Effector CD8-positive, alpha-beta T cell (primary cell): ENCODE results near the gene ZNF76.

Experiments
- DNase-seq: peaks from one replicate; lab custom pipeline; 2025; lab: John Stamatoyannopoulos, UW

Gene ZNF76

DNA sequence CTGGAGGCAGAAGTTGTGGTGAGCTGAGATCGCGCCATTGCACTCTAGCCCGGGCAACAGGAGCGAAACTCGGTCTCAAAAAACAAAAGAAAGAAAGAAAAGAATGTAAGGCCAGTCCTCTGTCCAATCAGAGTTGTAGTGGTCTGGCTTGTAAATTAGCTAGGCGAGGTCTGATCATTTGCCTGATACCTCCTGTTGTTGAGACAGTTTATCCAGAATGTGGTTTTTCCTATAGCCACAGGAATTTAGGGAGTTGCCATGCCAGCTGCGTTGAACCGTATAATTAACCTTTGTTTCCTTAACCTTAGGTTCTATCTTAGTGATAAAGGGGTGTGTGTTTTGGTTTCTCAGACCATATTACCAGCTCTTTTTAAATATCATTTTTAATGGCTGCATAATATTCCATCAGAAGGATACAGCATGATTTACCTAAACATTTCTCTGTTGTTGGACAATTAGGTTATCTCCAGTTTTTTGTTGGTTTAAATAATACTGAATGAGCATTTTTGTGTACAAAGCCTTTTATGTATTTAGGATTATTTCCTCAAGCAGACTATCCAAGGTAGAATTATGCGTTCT lies 71.1 kb downstream of the ZNF76 start:
- DNase-seq, result no peak

DNA sequence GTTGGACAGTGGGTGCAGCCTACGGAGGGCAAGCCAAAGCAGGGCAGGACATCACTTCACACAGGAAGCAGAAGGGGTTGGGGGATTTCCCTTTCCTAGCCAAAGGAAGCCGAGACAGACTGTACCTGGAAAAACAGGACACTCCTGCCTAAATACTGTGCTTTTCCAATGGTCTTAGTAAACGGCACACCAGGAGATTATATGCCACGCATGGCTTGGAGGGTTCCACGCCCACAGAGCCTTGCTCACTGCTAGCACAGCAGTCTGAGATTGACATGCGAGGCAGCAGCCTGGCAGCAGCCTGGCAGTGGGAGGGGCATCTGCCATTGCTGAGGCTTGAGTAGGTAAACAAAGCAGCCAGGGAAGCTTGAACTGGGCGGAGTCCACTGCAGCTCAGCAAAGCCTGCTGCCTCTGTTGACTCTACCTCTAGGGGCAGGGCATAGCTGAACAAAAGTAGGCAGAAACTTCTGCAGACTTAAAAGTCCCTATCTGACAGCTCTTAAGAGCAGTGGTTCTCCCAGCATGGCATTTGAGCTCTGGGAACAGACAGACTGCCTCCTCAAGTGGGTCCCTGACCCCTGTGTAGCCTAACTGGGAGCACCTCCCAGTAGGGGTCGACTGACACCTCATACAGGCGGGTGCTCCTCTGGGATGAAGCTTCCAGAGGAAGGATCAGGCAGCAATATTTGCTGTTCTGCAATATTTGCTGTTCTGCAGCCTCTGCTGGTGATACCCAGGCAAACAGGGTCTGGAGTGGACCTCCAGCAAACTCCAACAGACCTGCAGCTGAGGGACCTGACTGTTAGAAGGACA lies 72.7 kb downstream of the ZNF76 start:
- DNase-seq, result peak; percentile 51

DNA sequence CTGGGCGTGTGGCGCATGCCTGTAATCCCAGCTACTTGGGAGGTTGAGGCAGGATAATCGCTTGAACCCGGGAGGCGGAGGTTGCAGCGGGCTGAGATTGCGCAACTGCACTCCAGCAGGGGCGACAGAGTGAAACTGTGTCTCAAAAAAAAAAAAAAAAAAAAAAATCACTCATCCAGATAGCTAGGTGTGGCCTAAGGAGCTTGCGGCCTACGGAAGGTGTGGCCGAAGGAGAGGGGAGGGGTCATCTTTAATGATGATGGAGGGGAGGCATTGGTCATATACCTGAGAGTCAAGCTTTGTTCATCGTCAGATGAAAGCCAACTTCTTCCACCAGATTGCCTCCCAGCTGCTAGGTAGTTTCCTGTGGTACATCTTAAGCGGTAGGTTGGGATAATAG lies 82.0 kb downstream of the ZNF76 start:
- no peak for DNase-seq

DNA sequence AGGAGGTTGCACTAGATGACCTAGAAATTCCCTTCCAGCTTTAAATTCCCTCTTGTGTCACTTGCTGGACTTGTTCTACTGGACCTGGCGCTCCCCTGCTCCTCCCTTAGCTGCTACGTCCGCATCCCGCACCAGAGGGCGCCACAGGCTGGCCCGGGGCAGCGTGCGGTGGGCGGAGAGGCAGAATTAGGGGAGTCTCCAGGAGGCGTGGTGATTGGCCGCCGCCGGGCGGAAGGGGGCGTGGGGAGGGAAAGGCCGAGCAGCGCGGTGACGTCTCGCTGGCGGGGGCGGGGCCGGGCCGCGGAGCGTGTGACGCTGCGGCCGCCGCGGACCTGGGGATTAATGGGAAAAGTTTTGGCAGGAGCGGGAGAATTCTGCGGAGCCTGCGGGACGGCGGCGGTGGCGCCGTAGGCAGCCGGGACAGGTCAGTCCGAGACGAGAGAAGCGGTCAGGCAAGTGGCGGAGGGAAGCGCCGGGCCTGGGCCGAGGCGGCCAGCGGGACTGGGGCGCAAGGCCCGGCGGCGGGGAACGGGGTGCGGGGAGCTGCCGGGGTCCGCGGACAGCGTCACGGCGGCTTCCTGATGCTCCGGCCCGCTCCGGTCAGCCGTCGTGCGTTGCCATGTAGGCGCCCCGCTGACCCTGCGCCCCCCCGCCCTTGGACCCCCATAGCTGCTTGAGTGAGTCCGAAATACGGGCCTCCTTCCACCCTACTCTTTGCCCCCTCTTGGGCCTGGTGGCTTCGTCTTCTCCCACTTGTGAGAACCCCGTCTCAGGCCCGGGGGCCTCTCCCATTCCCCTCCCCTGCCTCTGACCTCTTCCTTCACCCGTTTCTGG lies 82.9 kb downstream of the ZNF76 start, which contains the start of gene PPARD:
Gene PPARD (plus strand): TSS at position 301 of the 834 bp plus-strand sequence. CDS start 68,530 bp downstream, outside the sequence.
- peak; percentile 96 for DNase-seq

DNA sequence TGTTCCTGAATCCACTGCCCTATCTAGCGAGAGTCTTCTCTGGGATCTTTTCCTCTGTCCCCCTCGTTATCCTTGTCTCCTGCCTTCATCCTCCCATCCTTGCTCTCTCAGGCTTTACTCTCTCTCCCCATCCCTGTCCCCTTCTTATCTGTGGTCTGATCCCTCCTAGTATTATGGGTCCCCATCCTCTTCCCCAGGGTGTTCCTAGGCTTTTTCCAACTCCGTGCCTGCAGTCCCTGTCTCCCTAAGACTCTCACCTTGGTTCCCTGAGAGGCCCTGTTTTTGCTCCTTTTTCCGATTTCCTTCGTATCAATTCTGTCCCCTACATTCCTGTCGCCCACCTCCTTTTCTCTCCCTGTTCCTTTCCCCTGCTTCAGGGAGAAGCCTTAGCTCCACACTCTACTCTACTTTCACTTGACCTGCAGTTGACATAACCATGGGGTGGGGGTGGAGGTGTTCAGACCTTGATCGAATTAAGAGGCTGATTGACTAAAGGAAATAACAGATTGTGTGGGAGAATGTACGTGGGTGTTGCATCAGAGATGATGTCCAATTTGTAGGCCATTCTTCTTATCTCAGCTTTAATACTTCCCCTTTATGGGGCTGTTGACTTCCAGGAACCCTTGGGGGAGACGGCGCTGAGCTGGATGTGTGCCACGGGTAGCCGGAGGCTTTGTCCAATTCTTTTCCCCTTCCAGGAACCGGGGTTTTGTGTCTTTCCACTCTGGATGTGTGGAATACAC lies 83.7 kb downstream of the ZNF76 start:
- no peak for DNase-seq

DNA sequence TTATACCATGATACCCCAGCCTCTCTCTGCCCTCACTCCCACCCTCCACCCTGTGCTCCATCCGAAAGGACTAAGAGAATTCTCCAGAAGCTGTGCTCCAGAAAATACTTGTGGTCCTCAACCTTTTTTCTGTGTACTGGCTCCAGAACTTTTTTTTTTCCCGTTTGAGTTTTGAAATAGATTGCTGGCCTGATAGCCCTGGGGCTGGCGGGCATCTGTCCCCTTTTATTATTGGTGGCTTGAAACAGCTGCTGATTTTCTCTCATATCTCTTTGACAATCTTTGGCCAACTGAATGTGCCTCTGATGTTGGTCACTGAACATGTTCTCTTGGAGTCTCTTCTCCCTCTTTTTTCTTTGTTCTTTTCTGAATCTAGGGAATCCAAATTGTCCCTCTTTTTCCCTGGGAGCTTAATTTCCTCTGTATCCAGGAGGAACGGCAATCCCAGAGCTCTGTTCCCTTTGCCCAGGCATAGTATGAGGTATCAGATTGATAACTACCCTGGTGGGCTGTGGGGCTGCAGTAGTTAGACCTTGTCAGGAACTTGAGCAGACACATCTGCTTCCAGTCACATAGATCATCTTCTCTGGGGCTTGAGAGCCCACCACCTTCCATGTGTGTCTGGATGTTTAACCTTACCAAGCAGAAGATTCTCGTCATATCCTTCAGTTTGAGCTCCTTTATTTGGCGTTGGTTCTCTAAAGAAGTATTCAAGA lies 84.5 kb downstream of the ZNF76 start:
- no peak for DNase-seq
